Ascending aorta (tissue), 2 donors: ENCODE results near the gene MEF2C. TPM values are rescaled to one million over a fixed set of nuclear protein-coding genes. Genes with fewer than 3 reads are reported as not detected.

ENCODE experiments used
- DNase-seq, 2 donors: peaks; one replicate each; pipeline ENCODE4 v3.0.0-alpha.2; 2019; ENCODE audit warnings: low spot score in 2 of 2
- H3K27ac ChIP-seq, 2 donors: fragments of 200-600 bp; sonication (generic); one replicate each; pipeline ENCODE4 v1.5.1; 2016 to 2017; ENCODE audit warnings: mild to moderate bottlenecking in 1 of 2
- H3K27me3 ChIP-seq: fragments of 200-600 bp; sonication (generic); one replicate; pipeline ENCODE4 v1.5.1; 2017
- H3K36me3 ChIP-seq, 2 donors: fragments of 200-600 bp; sonication (generic); one replicate each; pipeline ENCODE4 v1.5.1; 2016
- H3K4me1 ChIP-seq, 2 donors: fragments of 200-600 bp; sonication (generic); one replicate each; pipeline ENCODE4 v1.5.1; 2016 to 2017; ENCODE audit warnings: mild to moderate bottlenecking in 1 of 2
- H3K4me3 ChIP-seq, 2 donors: fragments of 200-600 bp; sonication (generic); one replicate each; pipeline ENCODE4 v1.5.1; 2016 to 2017; ENCODE audit warnings: mild to moderate bottlenecking in 1 of 2
- H3K9me3 ChIP-seq, 2 donors: fragments of 200-600 bp; sonication (generic); one replicate each; pipeline ENCODE4 v1.5.1; 2016
- CTCF ChIP-seq, 3 experiments: fragments of 200-600 bp in 2 of 3; fragments of 450-650 bp in 1 of 3; sonication (generic) in 2 of 3; IDR thresholded peaks; one replicate each; pipeline ENCODE4 v1.5.1; 2016 to 2019; ENCODE audit warnings: antibody characterized with exemption in 3 of 3, mild to moderate bottlenecking in 1 of 3, moderate library complexity in 1 of 3
- intact Hi-C: fragments of 100-400 bp; cut with DNase I; formaldehyde crosslinking; loops from one replicate; pipeline ENCODE4 v1.15.1; 2023
- total RNA-seq: library from RNA; depleted of rRNA; stranded (reverse); fragments of >200 nt; gene quantifications from one replicate; pipeline ENCODE4 v1.1.0, GENCODE V29; 2016

The MEF2C gene
- total RNA-seq, 1 donor from 2014 or later, result 138 TPM

- peak; percentile 35 to 85 for DNase-seq
- H3K36me3 ChIP-seq, result no peaks in the 10 kb centered on the region
- H3K4me1 ChIP-seq, result peaks cover 0 to 4% of the 10 kb centered on the region in 2 donors
- no peaks in the 10 kb centered on the region for H3K9me3 ChIP-seq
- no peaks in the 10 kb centered on the region for H3K27me3 ChIP-seq
- TF ChIP-seq CTCF (IDR thresholded peaks at IDR 0.05), result no peak
- peak overlapping the region; percentile 90 to 95 for H3K27ac ChIP-seq
- intact Hi-C loops, result loop anchor here (5.0 to 10.0 kb wide), 5 partner anchors 53 to 1638 kb away; partner anchors contain the start of genes CETN3 and LYSMD3
- H3K4me3 ChIP-seq, result peak overlapping the region; percentile 72 to 83
Measured at GRCh38 chr5:88889189-88890069, 6.4 kb upstream of the MEF2C start.

GRCh38 chr5:88888848-88889188 lies 5.8 kb upstream of the MEF2C start:
- H3K27me3 ChIP-seq, result no peaks in the 10 kb centered on the region
- H3K27ac ChIP-seq, result peak overlapping the region; percentile 90 to 95
- TF ChIP-seq CTCF (IDR thresholded peaks at IDR 0.05), result no peak
- peaks cover 0 to 3% of the 10 kb centered on the region in 2 donors for H3K4me1 ChIP-seq
- H3K36me3 ChIP-seq, result no peaks in the 10 kb centered on the region
- no peaks in the 10 kb centered on the region for H3K9me3 ChIP-seq
- DNase-seq, result no peak
- intact Hi-C loops, result loop anchor here (5.0 to 10.0 kb wide), 5 partner anchors 53 to 1638 kb away; partner anchors contain the start of genes CETN3 and LYSMD3
- H3K4me3 ChIP-seq, result peak overlapping the region; percentile 72 to 83

GRCh38 chr5:88888291-88888690 lies 5.3 kb upstream of the MEF2C start:
- H3K4me1 ChIP-seq, result peaks cover 0 to 3% of the 10 kb centered on the region in 2 donors
- intact Hi-C loops, result loop anchor here (5.0 to 10.0 kb wide), 5 partner anchors 54 to 1639 kb away; partner anchors contain the start of genes CETN3 and LYSMD3

GRCh38 chr5:88887342-88887741 lies 4.4 kb upstream of the MEF2C start:
- DNase-seq, result no peak
- Histone ChIP-seq H3K36me3 (no peaks in the 10 kb centered on the region), H3K27ac (peak overlapping the region; percentile 90 to 95), H3K4me3 (peak overlapping the region in 1 of 2 donors; percentile 83), H3K4me1 (peaks cover 0 to 3% of the 10 kb centered on the region in 2 donors), H3K27me3 (no peaks in the 10 kb centered on the region), H3K9me3 (no peaks in the 10 kb centered on the region)
- intact Hi-C loops, result loop anchor here (5.0 to 10.0 kb wide), 5 partner anchors 55 to 1640 kb away; partner anchors contain the start of genes CETN3 and LYSMD3
- TF ChIP-seq CTCF (IDR thresholded peaks at IDR 0.05), result no peak

More at GRCh38 chr5:88888291-88888690, 5.3 kb upstream of the MEF2C start:
- Histone ChIP-seq H3K27me3 (no peaks in the 10 kb centered on the region), H3K9me3 (no peaks in the 10 kb centered on the region), H3K27ac (peak overlapping the region; percentile 90 to 95), H3K4me3 (peak overlapping the region; percentile 72 to 83), H3K36me3 (no peaks in the 10 kb centered on the region)
- no peak for TF ChIP-seq CTCF (IDR thresholded peaks at IDR 0.05)
- DNase-seq, result no peak

GRCh38 chr5:88886746-88887341 lies 3.9 kb upstream of the MEF2C start:
- Histone ChIP-seq H3K4me1 (peaks cover 0 to 3% of the 10 kb centered on the region in 2 donors), H3K4me3 (peak overlapping the region; percentile 29 to 83), H3K36me3 (no peaks in the 10 kb centered on the region), H3K27ac (peak overlapping the region; percentile 90 to 95), H3K27me3 (no peaks in the 10 kb centered on the region), H3K9me3 (no peaks in the 10 kb centered on the region)
- no peak for DNase-seq
- no peak for TF ChIP-seq CTCF (IDR thresholded peaks at IDR 0.05)
- intact Hi-C loops, result loop anchor here (5.0 to 10.0 kb wide), 5 partner anchors 55 to 1640 kb away; partner anchors contain the start of genes CETN3 and LYSMD3
